VCaP (cell line): ENCODE data around the gene MFAP4.

Experiments
- H3K27ac ChIP-seq: fragments of 450-650 bp; 2 replicates; pipeline ENCODE4 v1.5.1; 2017
- CTCF ChIP-seq: fragments of 450-650 bp; conservative IDR thresholded peaks from 2 replicates; pipeline ENCODE4 v1.5.1; 2017; ENCODE audit warnings: mild to moderate bottlenecking, moderate library complexity

The MFAP4 gene

GRCh38 chr17:19414396-19415280 lies 27.6 kb upstream of the MFAP4 start:
- H3K27ac ChIP-seq = no peak overlapping the region
- no peak for TF ChIP-seq CTCF

- no peak overlapping the region for H3K27ac ChIP-seq
- TF ChIP-seq CTCF = no peak
These were observed 26.8 kb upstream of the MFAP4 start for GRCh38 chr17:19413761-19414160.

GRCh38 chr17:19412984-19413383 lies 26.0 kb upstream of the MFAP4 start:
- H3K27ac ChIP-seq = no peak overlapping the region
- no peak for TF ChIP-seq CTCF

GRCh38 chr17:19412510-19412909 lies 25.5 kb upstream of the MFAP4 start:
- H3K27ac ChIP-seq = no peak overlapping the region
- no peak for TF ChIP-seq CTCF

- TF ChIP-seq CTCF = no peak
These were observed 24.6 kb upstream of the MFAP4 start for GRCh38 chr17:19411631-19412030.

GRCh38 chr17:19410875-19411620 lies 24.1 kb upstream of the MFAP4 start, which contains the start of gene RNF112:
Gene RNF112 (plus strand): TSS chr17:19411232. CDS start chr17:19411409, 177 bp downstream.
- no peak for TF ChIP-seq CTCF
- no peak within 1 kb of the TSS for H3K27ac ChIP-seq

More at GRCh38 chr17:19411631-19412030, 24.6 kb upstream of the MFAP4 start:
- H3K27ac ChIP-seq = no peak overlapping the region

- H3K27ac ChIP-seq = no peak overlapping the region
- TF ChIP-seq CTCF = no peak
These were observed 23.1 kb upstream of the MFAP4 start for GRCh38 chr17:19410091-19410490.
